NT2/D1 (cell line): Measurements from ENCODE around the gene NFIX.

Experiments used
- YY1 ChIP-seq: IDR thresholded peaks from 2 replicates; pipeline ENCODE4 v1.6.1; 2011; ENCODE audit not compliant: insufficient read length, insufficient read depth
- ZNF274 ChIP-seq: IDR thresholded peaks from 2 replicates; pipeline ENCODE4 v1.6.1; 2011; ENCODE audit warnings: mild to moderate bottlenecking, low read depth, low read length

DNA sequence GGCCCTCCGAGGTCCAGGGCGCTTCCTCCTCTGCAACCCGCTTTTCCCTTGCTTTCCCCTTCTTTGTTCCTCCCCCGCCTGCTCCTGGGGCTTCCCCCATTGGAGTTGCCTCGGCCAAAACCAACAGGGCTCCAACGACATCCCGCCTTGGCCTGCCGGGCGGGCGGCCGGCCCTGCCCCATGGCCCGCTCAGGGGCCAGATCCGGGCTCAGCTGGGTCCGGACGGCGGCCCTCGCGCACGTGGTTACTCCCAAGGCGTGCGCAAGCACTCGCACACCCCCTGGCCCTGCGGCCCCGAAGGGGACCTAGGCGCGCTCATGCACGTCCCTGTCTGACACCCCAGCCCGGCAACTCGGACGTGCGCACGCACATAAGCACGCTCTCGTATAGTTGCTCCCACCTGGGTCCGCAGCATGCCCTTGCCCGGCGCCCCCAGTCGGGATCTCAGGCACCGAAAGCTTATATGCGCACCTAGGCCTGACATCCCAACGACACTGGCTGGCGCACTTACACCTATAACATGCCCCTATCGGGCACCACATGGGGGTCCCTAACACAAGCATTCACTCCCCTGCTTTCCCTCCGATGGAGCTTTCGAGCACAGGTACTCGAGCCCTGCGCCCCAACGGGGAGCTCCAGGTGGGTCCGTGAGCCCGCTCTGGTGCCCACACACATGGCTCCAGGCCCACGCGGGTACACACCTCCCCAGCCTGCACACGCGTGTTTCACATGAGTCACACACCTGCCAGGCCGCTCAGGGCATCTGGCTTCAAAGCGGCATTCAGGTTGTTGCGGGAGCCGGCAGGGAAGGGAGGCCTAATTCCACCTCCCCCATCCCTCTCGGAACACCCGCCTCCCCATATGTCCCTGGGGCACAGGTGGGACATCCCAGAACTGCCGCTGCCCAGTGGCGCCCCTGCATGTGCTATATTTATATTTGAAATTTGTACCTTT lies 15.0 kb downstream of the NFIX start:
- TF ChIP-seq YY1 (no peak), ZNF274 (no peak)
